ENCODE data around the gene ZNF148.

GRCh38 chr3:125207949-125208568 is 167.1 kb downstream of the ZNF148 start:
- no peak for TF ChIP-seq CTCF (tag by site-specific recombination; IDR thresholded peaks at IDR 0.05)
- no peak for TF ChIP-seq ZNF324 (tag by site-specific recombination; IDR thresholded peaks at IDR 0.05)
- TF ChIP-seq YY1 (tag by site-specific recombination; IDR thresholded peaks at IDR 0.05) = no peak
- TF ChIP-seq ZNF146 (tag by site-specific recombination; IDR thresholded peaks at IDR 0.05) = no peak
- no peak for TF ChIP-seq ZBTB44 (tag by site-specific recombination; IDR thresholded peaks at IDR 0.05)
- no peak for TF ChIP-seq BCL11A (tag by site-specific recombination; IDR thresholded peaks at IDR 0.05; ENCODE audit: low read depth)
- TF ChIP-seq, protein P1, sequence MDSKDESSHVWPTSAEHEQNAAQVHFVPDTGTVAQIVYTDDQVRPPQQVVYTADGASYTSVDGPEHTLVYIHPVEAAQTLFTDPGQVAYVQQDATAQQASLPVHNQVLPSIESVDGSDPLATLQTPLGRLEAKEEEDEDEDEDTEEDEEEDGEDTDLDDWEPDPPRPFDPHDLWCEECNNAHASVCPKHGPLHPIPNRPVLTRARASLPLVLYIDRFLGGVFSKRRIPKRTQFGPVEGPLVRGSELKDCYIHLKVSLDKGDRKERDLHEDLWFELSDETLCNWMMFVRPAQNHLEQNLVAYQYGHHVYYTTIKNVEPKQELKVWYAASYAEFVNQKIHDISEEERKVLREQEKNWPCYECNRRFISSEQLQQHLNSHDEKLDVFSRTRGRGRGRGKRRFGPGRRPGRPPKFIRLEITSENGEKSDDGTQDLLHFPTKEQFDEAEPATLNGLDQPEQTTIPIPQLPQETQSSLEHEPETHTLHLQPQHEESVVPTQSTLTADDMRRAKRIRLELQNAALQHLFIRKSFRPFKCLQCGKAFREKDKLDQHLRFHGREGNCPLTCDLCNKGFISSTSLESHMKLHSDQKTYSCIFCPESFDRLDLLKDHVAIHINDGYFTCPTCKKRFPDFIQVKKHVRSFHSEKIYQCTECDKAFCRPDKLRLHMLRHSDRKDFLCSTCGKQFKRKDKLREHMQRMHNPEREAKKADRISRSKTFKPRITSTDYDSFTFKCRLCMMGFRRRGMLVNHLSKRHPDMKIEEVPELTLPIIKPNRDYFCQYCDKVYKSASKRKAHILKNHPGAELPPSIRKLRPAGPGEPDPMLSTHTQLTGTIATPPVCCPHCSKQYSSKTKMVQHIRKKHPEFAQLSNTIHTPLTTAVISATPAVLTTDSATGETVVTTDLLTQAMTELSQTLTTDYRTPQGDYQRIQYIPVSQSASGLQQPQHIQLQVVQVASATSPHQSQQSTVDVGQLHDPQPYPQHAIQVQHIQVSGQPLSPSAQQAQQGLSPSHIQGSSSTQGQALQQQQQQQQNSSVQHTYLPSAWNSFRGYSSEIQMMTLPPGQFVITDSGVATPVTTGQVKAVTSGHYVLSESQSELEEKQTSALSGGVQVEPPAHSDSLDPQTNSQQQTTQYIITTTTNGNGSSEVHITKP (tag by site-specific recombination; IDR thresholded peaks at IDR 0.05) = no peak
- TF ChIP-seq ZNF2 (tag by site-specific recombination; IDR thresholded peaks at IDR 0.05) = no peak
- no peak for TF ChIP-seq ZNF239 (tag by site-specific recombination; IDR thresholded peaks at IDR 0.05)
- TF ChIP-seq, protein P2, sequence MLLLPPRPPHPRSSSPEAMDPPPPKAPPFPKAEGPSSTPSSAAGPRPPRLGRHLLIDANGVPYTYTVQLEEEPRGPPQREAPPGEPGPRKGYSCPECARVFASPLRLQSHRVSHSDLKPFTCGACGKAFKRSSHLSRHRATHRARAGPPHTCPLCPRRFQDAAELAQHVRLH (tag by site-specific recombination; IDR thresholded peaks at IDR 0.05) = no peak
- TF ChIP-seq GFI1B (tag by site-specific recombination; IDR thresholded peaks at IDR 0.05) = no peak

Data from HEK293 (cell line).